NK-92 (cell line): ENCODE data around the gene TMEM151A.
"Not testable (repeated sequence)": the region's sequence is repeated elsewhere in the genome, so short reads cannot be mapped to it uniquely, and the experiment has no call there.

Source experiments
- DNase-seq: peaks from one replicate; lab custom pipeline; 2025; ENCODE audit not compliant: unreplicated experiment; lab: John Stamatoyannopoulos, UW

The TMEM151A gene

GRCh38 chr11:66267379-66268243 lies 24.1 kb upstream of the TMEM151A start:
- peak; percentile 54 for DNase-seq

DNA sequence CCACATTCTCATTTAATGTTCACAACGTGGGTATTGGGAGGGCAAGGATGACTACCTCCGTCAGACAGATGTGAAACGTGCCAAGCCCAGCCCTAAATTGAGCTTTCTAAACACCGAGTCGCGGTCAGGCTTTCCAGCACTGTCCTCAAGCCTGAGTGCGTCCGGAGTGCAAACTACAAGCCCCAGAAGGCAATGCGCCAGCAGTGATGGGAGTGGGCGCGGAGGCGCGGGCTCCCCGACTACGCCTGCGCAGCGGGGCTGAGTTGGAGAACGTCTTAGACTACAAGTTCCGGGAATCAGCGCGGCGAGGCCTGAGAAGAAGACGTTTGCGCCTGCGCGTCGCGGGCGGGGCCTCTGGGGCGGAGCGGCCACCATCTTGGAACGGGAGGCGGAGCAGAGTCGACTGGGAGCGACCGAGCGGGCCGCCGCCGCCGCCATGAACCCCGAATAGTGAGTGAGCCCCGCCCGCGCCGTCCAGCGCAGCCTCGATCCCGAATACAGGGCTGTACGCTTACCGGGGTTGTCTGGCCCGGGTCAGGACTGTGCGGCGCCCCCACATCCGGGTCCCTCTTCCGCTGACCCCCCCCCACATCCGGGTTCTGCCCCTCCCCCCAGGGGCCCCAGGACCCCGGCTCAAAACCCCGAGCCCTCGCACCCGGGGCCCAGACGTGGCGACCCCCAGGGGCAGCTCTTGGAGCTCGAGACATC lies 23.3 kb upstream of the TMEM151A start, which contains the start of gene RAB1B:
Gene RAB1B (plus strand): TSS at position 396 of the 708 bp plus-strand sequence. CDS start 41 bp downstream, at position 437.
- peak; percentile 97 for DNase-seq

DNA sequence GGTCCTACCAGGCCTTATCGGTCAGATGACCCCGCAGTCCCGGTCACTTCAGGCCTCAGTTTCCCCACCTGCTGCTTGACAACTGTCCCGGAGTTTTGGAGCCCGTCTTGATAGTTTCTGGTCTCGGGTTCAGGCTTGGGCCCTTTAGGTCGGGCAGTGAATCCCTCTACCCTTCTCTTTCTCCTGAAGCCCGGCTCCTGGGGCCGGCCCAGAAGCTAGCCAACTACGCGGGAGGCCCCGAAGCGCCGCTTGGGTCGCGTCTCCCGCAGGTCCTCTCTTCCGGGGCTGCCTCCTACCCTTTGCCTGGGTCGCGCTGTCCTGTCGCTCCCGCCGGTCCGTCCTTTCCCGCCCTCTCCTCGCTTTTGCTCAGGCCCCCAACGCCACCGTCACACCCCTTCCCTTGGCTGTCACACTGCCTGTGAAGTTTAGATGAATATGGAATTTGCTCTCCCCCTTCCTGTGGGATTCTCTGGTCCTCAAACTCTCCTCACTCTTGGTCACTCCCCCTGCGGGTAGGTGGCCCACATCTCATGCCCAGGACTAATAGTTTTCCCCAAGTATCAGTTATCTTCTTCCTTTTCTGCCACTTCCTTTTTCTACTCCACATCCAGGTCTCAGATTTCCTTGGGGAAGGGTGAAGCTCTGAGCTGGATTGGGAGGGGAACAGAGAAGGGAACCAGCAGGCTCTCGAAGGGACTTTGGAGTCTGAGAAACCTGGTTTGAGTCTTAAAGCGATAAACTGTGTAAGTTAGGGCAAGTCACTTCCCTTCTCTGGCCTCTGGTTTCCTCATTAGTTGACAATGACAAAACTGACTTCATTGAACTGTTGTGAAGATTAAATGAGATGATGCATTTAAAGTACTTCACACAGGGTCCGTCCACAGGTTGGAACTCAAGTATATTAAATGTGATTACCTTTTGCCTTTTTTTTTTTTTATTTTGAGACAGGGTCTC lies 22.5 kb upstream of the TMEM151A start:
- no peak for DNase-seq

GRCh38 chr11:66271816-66272215 lies 19.9 kb upstream of the TMEM151A start:
- no peak for DNase-seq

- DNase-seq, result no peak
Measured at GRCh38 chr11:66272596-66272995, 19.1 kb upstream of the TMEM151A start.

DNA sequence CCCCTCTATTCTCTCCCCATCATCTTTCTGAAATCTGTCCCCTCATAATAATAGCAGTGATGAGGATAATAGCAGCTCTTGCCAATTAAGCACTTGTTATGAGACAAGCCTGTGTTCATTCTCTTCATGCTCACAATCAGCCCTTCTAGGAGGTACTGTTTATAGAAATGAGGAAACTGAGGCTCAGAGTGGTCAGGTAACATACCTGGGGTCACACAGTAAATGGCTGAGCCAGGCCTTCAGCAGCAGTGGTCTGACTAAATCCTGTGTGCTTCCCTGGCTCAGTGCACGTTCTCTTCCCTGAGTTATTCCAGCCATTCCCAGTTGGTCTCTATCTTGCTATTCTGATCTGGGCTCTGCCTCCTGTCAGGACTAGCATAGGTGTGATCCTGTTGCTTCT lies 17.5 kb upstream of the TMEM151A start:
- DNase-seq, result no peak

DNA sequence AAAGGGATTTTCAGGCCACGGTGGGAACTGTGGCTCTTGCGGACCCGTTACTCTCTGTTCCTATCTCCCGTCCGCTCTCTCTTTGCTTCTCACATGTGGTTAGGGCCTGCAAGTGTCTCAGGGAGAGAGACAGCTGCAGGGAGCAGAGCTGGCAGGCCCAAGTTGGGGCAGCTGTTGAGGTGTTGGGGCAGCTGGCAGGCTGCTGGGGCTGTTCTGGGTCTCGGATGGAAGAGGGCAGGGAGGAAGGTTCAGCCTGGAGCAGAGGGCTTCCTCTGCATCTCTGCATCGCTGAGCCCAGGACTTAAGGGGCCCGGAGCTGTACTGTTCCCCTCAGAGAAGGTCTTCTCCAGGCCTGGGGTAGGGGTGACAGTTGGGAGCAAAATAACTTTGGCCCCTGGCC lies 16.3 kb upstream of the TMEM151A start:
- DNase-seq, result no peak

- no peak for DNase-seq
Measured at GRCh38 chr11:66275984-66276612, 15.6 kb upstream of the TMEM151A start.

GRCh38 chr11:66276619-66277018 lies 15.1 kb upstream of the TMEM151A start:
- not testable (repeated sequence) for DNase-seq

- DNase-seq, result not testable (repeated sequence)
Measured at GRCh38 chr11:66277064-66277463, 14.6 kb upstream of the TMEM151A start.

GRCh38 chr11:66277471-66278362 lies 14.0 kb upstream of the TMEM151A start, which contains the start of gene CNIH2:
CNIH2 (plus strand) TSS chr11:66278175; CDS start chr11:66278457, 282 bp downstream.
- DNase-seq, result no peak

- DNase-seq, result no peak
Measured at GRCh38 chr11:66278363-66279091, 13.2 kb upstream of the TMEM151A start.

GRCh38 chr11:66279092-66279734 lies 12.5 kb upstream of the TMEM151A start:
- DNase-seq, result no peak

- DNase-seq, result no peak
Measured at GRCh38 chr11:66280428-66280827, 11.3 kb upstream of the TMEM151A start.

GRCh38 chr11:66281001-66281400 lies 10.7 kb upstream of the TMEM151A start:
- no peak for DNase-seq

DNA sequence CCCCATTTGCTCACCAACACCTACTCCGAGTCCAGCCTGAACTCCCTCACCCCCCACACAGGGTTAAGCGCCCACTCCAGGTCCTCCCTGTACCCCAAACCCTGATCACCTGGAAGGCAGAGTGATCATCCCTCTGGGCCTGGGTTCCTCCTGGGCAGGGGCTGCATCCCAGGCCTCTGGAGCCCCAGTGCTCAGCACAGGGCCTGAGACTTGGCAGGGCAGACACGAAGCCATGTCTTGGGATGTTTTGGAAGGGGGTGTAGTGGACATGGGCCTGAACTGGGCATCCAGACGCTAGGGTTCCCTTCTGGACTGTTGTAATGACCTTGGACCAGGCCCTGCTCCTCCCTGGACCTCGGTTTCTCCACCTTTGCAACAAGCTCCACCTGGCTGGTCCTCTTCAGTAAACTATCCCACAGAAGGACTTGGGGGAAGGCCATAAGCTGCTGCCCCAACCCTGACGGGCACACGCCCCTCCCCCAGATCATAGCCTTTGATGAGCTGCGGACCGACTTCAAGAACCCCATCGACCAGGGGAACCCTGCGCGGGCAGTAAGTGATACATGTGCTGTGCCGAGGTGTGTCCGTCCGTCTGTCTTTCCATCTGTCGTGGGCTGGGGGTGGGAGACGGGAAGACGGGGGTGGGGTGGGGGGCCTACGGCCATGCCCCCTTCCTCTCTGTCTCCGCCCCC lies 9.8 kb upstream of the TMEM151A start:
- no peak for DNase-seq
